H9 (cell line): Measurements from ENCODE around the gene ASGR2. TPM values are rescaled to one million over a fixed set of nuclear protein-coding genes. Genes with fewer than 3 reads are reported as not detected.

Experiments
- DNase-seq: peaks from one replicate; pipeline ENCODE4 v3.0.0-alpha.2; 2017
- H2AFZ ChIP-seq: one replicate; pipeline ENCODE4 v1.6.1; 2013; ENCODE audit warnings: mild to moderate bottlenecking, low read length, control low read depth, moderate library complexity
- H2AK5ac ChIP-seq: 2 replicates; pipeline ENCODE4 v1.6.1; 2013; ENCODE audit warnings: low read length, control low read depth, mixed read lengths; ENCODE audit not compliant: insufficient read length
- H2BK120ac ChIP-seq: one replicate; pipeline ENCODE4 v1.6.1; 2013; ENCODE audit warnings: low read depth, mild to moderate bottlenecking, low read length, control low read depth, inconsistent platforms; ENCODE audit not compliant: poor library complexity, severe bottlenecking
- H2BK12ac ChIP-seq: 2 replicates; pipeline ENCODE4 v1.6.1; 2013; ENCODE audit warnings: low read length, control low read depth, mixed read lengths, low read depth; ENCODE audit not compliant: insufficient read length
- H2BK15ac ChIP-seq: 2 replicates; pipeline ENCODE4 v1.6.1; 2013; ENCODE audit warnings: low read depth, low read length, control low read depth
- H2BK20ac ChIP-seq: one replicate; pipeline ENCODE4 v1.6.1; 2013; ENCODE audit warnings: low read depth, mild to moderate bottlenecking, low read length, control low read depth, inconsistent platforms; ENCODE audit not compliant: poor library complexity, severe bottlenecking
- H2BK5ac ChIP-seq: 2 replicates; pipeline ENCODE4 v1.6.1; 2013; ENCODE audit warnings: low read length, control low read depth, mixed read lengths; ENCODE audit not compliant: insufficient read length
- H3K14ac ChIP-seq: 2 replicates; pipeline ENCODE4 v1.6.1; 2013; ENCODE audit warnings: low read length, control low read depth; ENCODE audit not compliant: insufficient read depth
- H3K18ac ChIP-seq: 2 replicates; pipeline ENCODE4 v1.6.1; 2013; ENCODE audit warnings: low read depth, mild to moderate bottlenecking, mixed read lengths, low read length, control low read depth; ENCODE audit not compliant: insufficient read length
- H3K23ac ChIP-seq: 2 replicates; pipeline ENCODE4 v1.6.1; 2013; ENCODE audit warnings: low read length, control low read depth, mixed read lengths, low read depth; ENCODE audit not compliant: insufficient read length
- H3K23me2 ChIP-seq: 2 replicates; pipeline ENCODE4 v1.6.1; 2013; ENCODE audit warnings: low read depth, mild to moderate bottlenecking, mixed read lengths, low read length, control low read depth; ENCODE audit not compliant: insufficient read length, poor library complexity, severe bottlenecking
- H3K27ac ChIP-seq: 2 replicates; pipeline ENCODE4 v1.5.1; 2013; ENCODE audit warnings: low read length, control low read depth, mixed read lengths, low read depth; ENCODE audit not compliant: insufficient read length
- H3K27me3 ChIP-seq: 2 replicates; pipeline ENCODE4 v1.6.1; 2013; ENCODE audit warnings: low read length, control low read depth, inconsistent platforms; ENCODE audit not compliant: insufficient read depth
- H3K4ac ChIP-seq: 2 replicates; pipeline ENCODE4 v1.6.1; 2013; ENCODE audit warnings: low read depth, mild to moderate bottlenecking, control low read depth, inconsistent platforms, low read length, moderate library complexity
- H3K4me1 ChIP-seq: 2 replicates; pipeline ENCODE4 v1.6.1; 2013; ENCODE audit warnings: low read length, control low read depth, inconsistent platforms; ENCODE audit not compliant: insufficient read depth
- H3K4me2 ChIP-seq: 2 replicates; pipeline ENCODE4 v1.6.1; 2013; ENCODE audit warnings: low read length, control low read depth, mixed read lengths; ENCODE audit not compliant: insufficient read length, insufficient read depth
- H3K56ac ChIP-seq: 2 replicates; pipeline ENCODE4 v1.6.1; 2013; ENCODE audit warnings: low read depth, mild to moderate bottlenecking, mixed read lengths, low read length, control low read depth; ENCODE audit not compliant: insufficient read length
- H3K79me1 ChIP-seq: 2 replicates; pipeline ENCODE4 v1.6.1; 2013; ENCODE audit warnings: low read depth, mild to moderate bottlenecking, moderate library complexity, low read length, control low read depth, inconsistent platforms; ENCODE audit not compliant: insufficient read depth, poor library complexity, severe bottlenecking
- H3K79me2 ChIP-seq: 2 replicates; pipeline ENCODE4 v1.6.1; 2013; ENCODE audit warnings: low read length, control low read depth, inconsistent platforms; ENCODE audit not compliant: insufficient read depth
- H3K9ac ChIP-seq: 2 replicates; pipeline ENCODE4 v1.6.1; 2013; ENCODE audit warnings: low read length, control low read depth, mixed read lengths; ENCODE audit not compliant: insufficient read length; ENCODE audit errors: extremely low read depth
- H3K9me3 ChIP-seq: one replicate; pipeline ENCODE4 v1.6.1; 2013; ENCODE audit warnings: low read depth, low read length, inconsistent platforms; ENCODE audit not compliant: control insufficient read depth
- H3T11ph ChIP-seq: one replicate; pipeline ENCODE4 v1.6.1; 2013; ENCODE audit warnings: mild to moderate bottlenecking, low read length, control low read depth, inconsistent platforms
- H4K20me1 ChIP-seq: one replicate; pipeline ENCODE4 v1.6.1; 2013; ENCODE audit not compliant: control insufficient read depth, insufficient read length, insufficient read depth
- H4K5ac ChIP-seq: 2 replicates; pipeline ENCODE4 v1.6.1; 2013; ENCODE audit warnings: low read depth, mild to moderate bottlenecking, mixed read lengths, low read length, control low read depth; ENCODE audit not compliant: insufficient read length
- H4K8ac ChIP-seq: replicated peaks from 2 replicates; pipeline ENCODE4 v1.6.1; 2013; ENCODE audit warnings: low read length, control low read depth, mixed read lengths, low read depth; ENCODE audit not compliant: insufficient read length
- H4K91ac ChIP-seq: 2 replicates; pipeline ENCODE4 v1.6.1; 2013; ENCODE audit warnings: low read depth, mild to moderate bottlenecking, moderate library complexity, mixed read lengths, low read length, control low read depth; ENCODE audit not compliant: insufficient read length
- H3K27ac Mint-ChIP-seq, 3 experiments: 2 replicates in 2 of 3; 3 replicates in 1 of 3; pipeline ENCODE4 v1.8.0; 2020 to 2021; ENCODE audit warnings: mixed read lengths in 3 of 3, mild to moderate bottlenecking in 1 of 3, moderate library complexity in 1 of 3
- H3K27me3 Mint-ChIP-seq: 2 replicates; pipeline ENCODE4 v1.8.0; 2021; ENCODE audit warnings: low read depth, mild to moderate bottlenecking, moderate library complexity, mixed read lengths
- H3K36me3 Mint-ChIP-seq, 3 experiments: 2 replicates in 2 of 3; 3 replicates in 1 of 3; pipeline ENCODE4 v1.8.0; 2020 to 2021; ENCODE audit warnings: low read depth in 3 of 3, mixed read lengths in 3 of 3; ENCODE audit not compliant: insufficient read depth in 1 of 3
- H3K4me1 Mint-ChIP-seq, 2 experiments: 2 replicates each; pipeline ENCODE4 v1.8.0; 2020; ENCODE audit warnings: mixed read lengths in 2 of 2
- H3K4me3 Mint-ChIP-seq, 2 experiments: 2 replicates in 1 of 2; 3 replicates in 1 of 2; pipeline ENCODE4 v1.8.0; 2020 to 2021; ENCODE audit warnings: mild to moderate bottlenecking in 2 of 2, mixed read lengths in 2 of 2, moderate library complexity in 1 of 2
- H3K9me3 Mint-ChIP-seq, 2 experiments: 2 replicates in 1 of 2; 3 replicates in 1 of 2; pipeline ENCODE4 v1.8.0; 2020; ENCODE audit warnings: mild to moderate bottlenecking in 2 of 2, mixed read lengths in 2 of 2, moderate library complexity in 1 of 2
- WGBS: extraction: QIAGEN DNeasy Blood & Tissue Kit; methylation state at CpG from one replicate; pipeline ENCODE4 v1.1.7; 2013; ENCODE audit warnings: missing lambda C conversion rate, low lambda C conversion rate, mixed read lengths; ENCODE audit not compliant: insufficient read length; ENCODE audit errors: extremely low coverage; 5-methylcytosine and 5-hydroxymethylcytosine counted together
- total RNA-seq: library from RNA; stranded (reverse); gene quantifications from 2 replicates; pipeline ENCODE4 v1.2.1, GENCODE V29; 2021
- TF ChIP-seq, protein P1 (sequence below): fragments of 200-600 bp; sonication (generic); conservative IDR thresholded peaks from 3 replicates; pipeline ENCODE4 v1.8.0; 2021; ENCODE audit warnings: antibody characterized with exemption, mild to moderate bottlenecking

ASGR2 gene
- total RNA-seq, 1 experiment from 2014 or later: not detected

DNA sequence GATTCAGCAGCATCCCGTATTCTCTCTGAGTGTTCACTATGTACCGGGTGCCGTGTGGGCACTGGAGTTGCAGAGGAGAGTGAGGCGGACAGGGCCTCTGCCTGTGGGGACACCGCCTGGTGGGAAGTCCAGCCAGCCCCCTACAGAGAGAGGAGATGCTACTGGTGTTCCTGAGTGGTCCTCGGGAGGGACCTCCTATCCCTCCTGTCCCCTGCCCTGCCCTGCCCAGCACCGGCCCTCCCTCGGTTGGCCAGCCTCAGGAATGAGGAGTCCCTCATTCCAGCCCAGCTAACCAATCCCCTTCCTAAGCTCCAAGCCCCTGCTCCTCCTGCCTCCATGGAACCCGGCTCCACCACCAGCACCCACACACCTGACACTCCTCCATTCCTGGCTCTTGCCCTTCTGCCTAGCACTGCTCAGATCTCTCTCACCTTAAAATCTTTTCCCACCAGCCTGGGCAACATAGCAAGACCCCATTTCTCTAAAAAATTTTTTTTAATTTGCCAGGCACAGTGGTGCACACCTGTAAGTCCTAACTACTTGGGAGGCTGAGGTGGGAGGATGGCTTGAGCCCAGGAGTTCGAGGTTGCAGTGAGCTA, 2.0 kb downstream of the ASGR2 start:
- no peak overlapping the region for H2BK12ac ChIP-seq
- no peak overlapping the region for H3K4me2 ChIP-seq
- H3K56ac ChIP-seq: no peak overlapping the region
- WGBS: no CpG with 5 or more reads among the region's 10 CpGs
- H3K9me3 Mint-ChIP-seq: no peaks in the 10 kb centered on the region; a peak in 1 of 5 replicates
- H3K18ac ChIP-seq: no peak overlapping the region
- H3K79me1 ChIP-seq: no peaks in the 10 kb centered on the region
- no peaks in the 10 kb centered on the region for H3K79me2 ChIP-seq
- H3K9me3 ChIP-seq: no peaks in the 10 kb centered on the region
- no peak overlapping the region for H2BK20ac ChIP-seq
- no peak overlapping the region for H3K14ac ChIP-seq
- H3K9ac ChIP-seq: no peak overlapping the region
- no peak overlapping the region for H2AK5ac ChIP-seq
- H4K91ac ChIP-seq: no peak overlapping the region
- H3K27ac Mint-ChIP-seq: no peak overlapping the region
- no peak overlapping the region for H2BK120ac ChIP-seq
- H3T11ph ChIP-seq: no peak overlapping the region
- peaks cover 17 to 18% of the 10 kb centered on the region in 2 experiments for H3K4me1 Mint-ChIP-seq
- no peak for DNase-seq
- peaks cover 0 to 2% (median 0%) of the 10 kb centered on the region in 3 experiments; a peak in 1 of 7 replicates for H3K36me3 Mint-ChIP-seq
- no peaks in the 10 kb centered on the region; the same call in 1 of the 2 replicates for H3K27me3 ChIP-seq
- H4K5ac ChIP-seq: no peak overlapping the region
- H3K27me3 Mint-ChIP-seq: peaks cover 4% of the 10 kb centered on the region
- H3K4me3 Mint-ChIP-seq: no peak overlapping the region
- no peak overlapping the region for H3K23ac ChIP-seq
- H3K23me2 ChIP-seq: no peaks in the 10 kb centered on the region
- H3K4ac ChIP-seq: no peak overlapping the region
- no peak overlapping the region for H4K8ac ChIP-seq
- no peaks in the 10 kb centered on the region for H4K20me1 ChIP-seq
- H3K4me1 ChIP-seq: no peaks in the 10 kb centered on the region; the same call in 1 of the 2 replicates
- no peak overlapping the region for H2BK5ac ChIP-seq
- TF ChIP-seq, protein P1, sequence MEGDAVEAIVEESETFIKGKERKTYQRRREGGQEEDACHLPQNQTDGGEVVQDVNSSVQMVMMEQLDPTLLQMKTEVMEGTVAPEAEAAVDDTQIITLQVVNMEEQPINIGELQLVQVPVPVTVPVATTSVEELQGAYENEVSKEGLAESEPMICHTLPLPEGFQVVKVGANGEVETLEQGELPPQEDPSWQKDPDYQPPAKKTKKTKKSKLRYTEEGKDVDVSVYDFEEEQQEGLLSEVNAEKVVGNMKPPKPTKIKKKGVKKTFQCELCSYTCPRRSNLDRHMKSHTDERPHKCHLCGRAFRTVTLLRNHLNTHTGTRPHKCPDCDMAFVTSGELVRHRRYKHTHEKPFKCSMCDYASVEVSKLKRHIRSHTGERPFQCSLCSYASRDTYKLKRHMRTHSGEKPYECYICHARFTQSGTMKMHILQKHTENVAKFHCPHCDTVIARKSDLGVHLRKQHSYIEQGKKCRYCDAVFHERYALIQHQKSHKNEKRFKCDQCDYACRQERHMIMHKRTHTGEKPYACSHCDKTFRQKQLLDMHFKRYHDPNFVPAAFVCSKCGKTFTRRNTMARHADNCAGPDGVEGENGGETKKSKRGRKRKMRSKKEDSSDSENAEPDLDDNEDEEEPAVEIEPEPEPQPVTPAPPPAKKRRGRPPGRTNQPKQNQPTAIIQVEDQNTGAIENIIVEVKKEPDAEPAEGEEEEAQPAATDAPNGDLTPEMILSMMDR: no peak
- H2AFZ ChIP-seq: no peak overlapping the region
- H2BK15ac ChIP-seq: no peak overlapping the region
- H3K27ac ChIP-seq: no peak overlapping the region
